Measurements from ENCODE around the gene TESK2. TPM values are rescaled to one million over a fixed set of nuclear protein-coding genes. Genes with fewer than 3 reads are reported as not detected.
A peak's percentile ranks its signal among the peaks of the same experiment; 100 is the strongest.
"Not testable (repeated sequence)": the region's sequence is repeated elsewhere in the genome, so short reads cannot be mapped to it uniquely, and the experiment has no call there.

The TESK2 gene
- polyA plus RNA-seq, 1 donor from 2014 or later, result 19.2 TPM

DNA sequence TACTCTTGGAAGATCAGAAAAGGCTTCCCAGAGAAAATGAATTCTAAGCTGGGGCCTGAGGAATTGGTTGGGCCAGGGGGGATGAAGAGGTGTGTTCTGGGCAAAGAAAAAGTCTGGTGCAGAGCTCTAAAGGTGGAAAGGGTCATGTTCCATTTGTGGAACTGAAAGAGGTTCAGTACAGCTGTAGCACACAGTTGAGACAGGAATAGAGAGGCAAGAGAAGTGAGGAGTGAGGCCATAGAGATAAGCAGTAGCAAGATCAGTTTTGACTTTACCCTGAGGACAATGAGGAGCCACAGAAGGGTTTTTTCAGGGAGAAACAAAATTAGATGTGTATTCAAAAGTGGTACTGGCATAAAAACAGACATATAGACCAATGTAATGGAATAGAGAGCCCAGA lies 120.4 kb downstream of the TESK2 start:
- no peak overlapping the region for H3K4me3 Mint-ChIP-seq
- H3K4me1 Mint-ChIP-seq, result peaks cover 32 to 35% (median 33%) of the 10 kb centered on the region in 3 donors
- H3K27ac Mint-ChIP-seq, result peak overlapping the region in 1 of 3 donors; percentile 81
- H3K36me3 Mint-ChIP-seq, result no peaks in the 10 kb centered on the region
- H3K27me3 Mint-ChIP-seq, result no peaks in the 10 kb centered on the region
- no peaks in the 10 kb centered on the region for H3K9me3 Mint-ChIP-seq

DNA sequence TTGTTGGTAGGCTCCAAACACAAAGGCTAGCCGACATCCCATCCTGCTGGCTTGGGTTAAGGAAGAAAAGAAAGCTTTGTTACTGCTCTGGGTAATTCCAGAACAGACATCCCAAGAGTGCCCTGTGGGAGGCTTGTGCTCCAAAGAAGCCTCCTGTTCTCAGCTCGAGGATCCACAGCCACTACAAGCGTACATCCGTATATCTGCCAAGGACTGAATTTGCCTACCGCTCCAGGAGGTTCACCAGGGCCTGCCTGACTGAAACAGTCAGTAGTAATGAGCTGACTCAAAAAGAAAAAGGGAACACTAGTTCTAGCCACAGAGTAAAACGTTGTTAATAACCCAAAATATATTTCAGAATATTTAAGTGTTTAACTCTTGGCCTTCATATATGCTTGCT lies 125.9 kb downstream of the TESK2 start:
- Mint-ChIP-seq H3K27me3 (no peaks in the 10 kb centered on the region), H3K27ac (peak overlapping the region; percentile 13 to 85 (median 57)), H3K4me3 (no peak overlapping the region), H3K4me1 (peaks cover 11 to 25% (median 19%) of the 10 kb centered on the region in 3 donors), H3K36me3 (no peaks in the 10 kb centered on the region), H3K9me3 (no peaks in the 10 kb centered on the region)

DNA sequence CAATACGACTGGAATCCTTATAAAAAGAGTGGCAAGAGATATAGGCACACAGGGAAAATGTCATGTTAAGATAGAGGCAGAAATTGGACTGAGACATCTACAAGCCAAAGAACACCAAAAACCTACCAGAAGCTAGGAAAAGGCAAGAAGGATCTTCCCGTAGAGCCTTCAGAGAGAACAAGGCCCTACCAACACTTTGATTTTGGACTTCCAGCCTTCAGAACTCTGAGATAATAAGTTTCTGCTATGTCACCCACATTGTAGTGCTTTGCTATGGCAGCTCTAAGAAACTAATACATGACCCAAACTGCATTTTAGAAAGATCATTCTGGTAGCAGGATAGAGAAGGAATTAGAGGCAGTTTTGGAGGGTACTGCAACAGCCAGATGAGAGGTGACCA lies 126.7 kb downstream of the TESK2 start:
- Mint-ChIP-seq H3K36me3 (no peaks in the 10 kb centered on the region), H3K27ac (peak overlapping the region in 1 of 3 donors; percentile 53), H3K9me3 (no peaks in the 10 kb centered on the region), H3K4me3 (no peak overlapping the region), H3K27me3 (no peaks in the 10 kb centered on the region), H3K4me1 (peaks cover 14 to 29% (median 24%) of the 10 kb centered on the region in 3 donors)

DNA sequence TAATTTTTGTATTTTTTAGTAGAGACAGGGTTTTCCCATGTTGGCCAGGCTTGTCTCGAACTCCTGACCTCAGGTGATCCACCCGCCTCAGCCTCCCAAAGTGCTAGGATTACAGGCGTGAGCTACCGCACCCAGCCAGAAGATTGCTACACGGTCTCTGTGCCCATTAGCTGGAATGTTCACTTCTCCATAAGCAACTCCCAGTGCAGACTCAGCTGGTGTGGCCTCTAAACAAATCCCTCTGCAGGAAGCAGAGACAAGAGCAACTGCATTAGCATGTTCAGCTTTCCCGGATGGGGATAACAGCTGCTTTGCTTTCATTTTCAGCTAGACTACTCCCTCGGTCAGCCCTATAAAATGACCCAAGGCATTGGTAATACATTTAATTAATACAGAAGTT lies 130.0 kb downstream of the TESK2 start:
- not testable (repeated sequence) for H3K27me3 Mint-ChIP-seq, H3K36me3 Mint-ChIP-seq, H3K9me3 Mint-ChIP-seq, H3K27ac Mint-ChIP-seq
- peaks cover 14 to 31% (median 24%) of the 10 kb centered on the region in 3 donors for H3K4me1 Mint-ChIP-seq
- H3K4me3 Mint-ChIP-seq, result peak overlapping the region in 2 of 4 donors; percentile 37 to 47

DNA sequence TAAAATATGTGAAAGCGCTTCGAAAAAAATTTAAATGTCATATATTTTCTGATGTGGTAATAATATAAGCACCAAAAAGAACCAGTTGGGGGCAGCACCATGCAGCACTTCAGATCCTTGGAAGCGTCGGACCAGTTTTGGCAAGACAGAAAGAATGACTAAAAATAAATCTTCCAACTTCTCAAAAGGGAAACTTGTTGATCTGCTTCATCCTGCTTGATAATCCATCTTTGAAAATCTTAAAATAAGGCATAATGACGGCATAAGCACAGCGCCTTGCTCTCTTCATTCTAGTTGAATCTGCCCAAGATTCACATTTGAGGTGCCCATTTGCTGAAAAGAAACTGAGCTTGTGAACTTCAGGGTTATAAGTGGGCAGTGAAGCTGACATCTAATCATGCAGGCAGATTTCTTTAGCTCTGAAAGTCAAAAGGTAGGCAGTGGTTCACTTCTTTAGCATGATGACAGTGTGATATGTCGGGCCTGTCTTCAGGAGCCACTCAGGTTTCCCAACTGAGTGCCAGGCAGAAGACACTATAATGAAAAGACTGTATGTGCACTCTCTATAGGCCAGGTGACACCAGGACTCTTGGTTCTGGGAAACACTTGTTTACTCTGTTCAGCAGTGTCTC lies 131.0 kb downstream of the TESK2 start:
- Mint-ChIP-seq H3K4me3 (peak overlapping the region in 2 of 4 donors; percentile 38 to 55), H3K27me3 (no peaks in the 10 kb centered on the region), H3K36me3 (peaks cover 3% of the 10 kb centered on the region), H3K27ac (peak overlapping the region in 2 of 3 donors; percentile 21 to 48), H3K9me3 (no peaks in the 10 kb centered on the region), H3K4me1 (peaks cover 12 to 32% (median 24%) of the 10 kb centered on the region in 3 donors)

GRCh38 chr1:45356186-45356585 lies 134.8 kb downstream of the TESK2 start:
- H3K9me3 Mint-ChIP-seq, result no peaks in the 10 kb centered on the region

DNA sequence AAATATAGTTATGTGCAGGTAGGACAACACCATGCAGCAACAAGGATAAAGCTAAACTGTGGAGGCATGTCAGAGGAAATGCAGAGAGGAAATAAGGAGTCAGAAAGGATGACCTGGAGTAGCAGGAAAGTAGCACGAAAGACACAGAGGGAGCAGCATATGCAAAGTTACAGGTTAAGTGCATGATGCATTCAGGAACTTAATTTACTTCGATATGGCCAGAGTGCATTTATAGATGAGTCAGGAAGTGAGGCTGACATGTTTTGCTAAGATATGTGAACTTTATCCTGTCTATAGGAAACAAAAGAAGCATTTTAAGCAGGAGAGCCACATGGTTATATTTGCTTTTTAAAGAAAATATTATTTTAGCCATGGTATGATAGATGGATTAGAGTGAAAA lies 135.3 kb downstream of the TESK2 start:
- H3K27me3 Mint-ChIP-seq, result no peaks in the 10 kb centered on the region
- peaks cover 6 to 15% (median 9%) of the 10 kb centered on the region in 3 donors for H3K4me1 Mint-ChIP-seq
- peaks cover 4% of the 10 kb centered on the region for H3K36me3 Mint-ChIP-seq
- no peak overlapping the region for H3K4me3 Mint-ChIP-seq
- H3K27ac Mint-ChIP-seq, result no peak overlapping the region
- H3K9me3 Mint-ChIP-seq, result no peaks in the 10 kb centered on the region

More at GRCh38 chr1:45356186-45356585, 134.8 kb downstream of the TESK2 start:
- Mint-ChIP-seq H3K4me3 (peak overlapping the region in 1 of 4 donors; percentile 44), H3K36me3 (peaks cover 4% of the 10 kb centered on the region), H3K27ac (no peak overlapping the region), H3K27me3 (no peaks in the 10 kb centered on the region), H3K4me1 (peaks cover 6 to 17% (median 10%) of the 10 kb centered on the region in 3 donors)

- H3K4me3 Mint-ChIP-seq, result no peak overlapping the region
- no peaks in the 10 kb centered on the region for H3K27me3 Mint-ChIP-seq
- no peaks in the 10 kb centered on the region for H3K9me3 Mint-ChIP-seq
- H3K27ac Mint-ChIP-seq, result no peak overlapping the region
- peaks cover 1 to 6% (median 3%) of the 10 kb centered on the region in 3 donors for H3K4me1 Mint-ChIP-seq
- H3K36me3 Mint-ChIP-seq, result peaks cover 4% of the 10 kb centered on the region
Observed at GRCh38 chr1:45354838-45355237, 136.1 kb downstream of the TESK2 start.

DNA sequence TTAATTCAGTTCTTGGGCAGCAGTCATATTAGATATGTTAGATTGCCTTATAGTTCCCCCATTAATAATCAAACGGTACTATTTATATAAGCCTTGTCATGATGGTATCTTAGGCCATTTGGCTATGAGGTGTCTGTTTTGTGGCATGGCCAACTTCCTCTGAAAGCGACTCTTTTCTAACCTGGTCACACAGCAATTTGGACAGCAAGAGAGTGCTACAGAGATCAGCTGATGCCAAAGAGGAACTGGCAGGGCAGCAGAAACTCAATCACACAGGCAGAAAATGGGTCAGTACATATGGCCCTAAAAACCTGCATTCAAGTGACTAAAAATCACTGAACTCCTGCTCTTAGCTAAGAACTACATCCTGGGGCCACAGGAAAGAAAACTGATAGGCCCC lies 137.3 kb downstream of the TESK2 start:
- Mint-ChIP-seq H3K9me3 (no peaks in the 10 kb centered on the region), H3K4me1 (peaks cover 0 to 5% (median 0%) of the 10 kb centered on the region in 3 donors), H3K27me3 (no peaks in the 10 kb centered on the region), H3K4me3 (no peak overlapping the region), H3K27ac (no peak overlapping the region), H3K36me3 (peaks cover 4% of the 10 kb centered on the region)

DNA sequence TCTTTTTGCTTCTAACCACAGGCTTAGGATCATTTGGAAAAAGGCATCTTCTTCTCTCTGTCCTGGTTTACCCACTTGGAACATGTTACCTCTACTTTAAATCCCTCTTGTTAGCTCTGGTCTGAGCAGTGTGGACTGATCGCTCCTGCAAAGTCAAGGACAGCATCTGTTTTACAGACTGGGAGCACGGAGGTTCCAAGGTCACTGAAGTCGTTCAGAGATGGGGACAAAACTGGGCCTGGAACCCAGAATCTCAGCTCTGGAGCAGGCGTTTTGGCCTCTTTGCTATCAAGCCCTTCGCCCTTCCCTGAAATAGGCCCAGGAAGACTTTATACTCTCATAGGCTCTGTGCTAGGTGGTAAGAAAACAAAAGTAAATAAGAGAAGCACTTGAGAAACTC lies 139.5 kb downstream of the TESK2 start:
- H3K36me3 Mint-ChIP-seq, result peaks cover 4% of the 10 kb centered on the region
- peaks cover 0 to 3% (median 0%) of the 10 kb centered on the region in 3 donors for H3K4me1 Mint-ChIP-seq
- no peak overlapping the region for H3K27ac Mint-ChIP-seq
- H3K4me3 Mint-ChIP-seq, result no peak overlapping the region
- H3K9me3 Mint-ChIP-seq, result no peaks in the 10 kb centered on the region
- no peaks in the 10 kb centered on the region for H3K27me3 Mint-ChIP-seq

- no peaks in the 10 kb centered on the region for H3K27me3 Mint-ChIP-seq
- peak overlapping the region in 1 of 3 donors; percentile 32 for H3K27ac Mint-ChIP-seq
- no peaks in the 10 kb centered on the region for H3K36me3 Mint-ChIP-seq
- no peaks in the 10 kb centered on the region for H3K9me3 Mint-ChIP-seq
- no peaks in the 10 kb centered on the region for H3K4me1 Mint-ChIP-seq
- H3K4me3 Mint-ChIP-seq, result no peak overlapping the region
Observed at GRCh38 chr1:45348966-45349677, 141.8 kb downstream of the TESK2 start.

DNA sequence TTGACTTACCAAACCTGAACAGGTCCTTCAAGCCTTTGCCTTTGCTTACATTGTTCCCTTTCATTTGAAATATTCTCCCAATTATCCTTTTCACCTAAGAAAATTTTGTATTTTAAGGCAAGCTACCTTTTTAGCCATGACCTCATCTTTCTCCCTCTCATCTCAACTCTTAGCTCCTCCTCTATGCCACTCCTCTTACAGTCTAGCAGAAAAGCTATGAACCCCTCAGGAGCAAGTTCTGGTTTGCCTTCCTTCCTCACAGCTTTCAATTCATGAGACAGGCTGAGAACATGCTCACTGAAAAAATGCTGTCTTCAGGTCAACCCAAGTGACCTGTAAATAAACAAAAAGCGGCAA lies 142.4 kb downstream of the TESK2 start:
- H3K9me3 Mint-ChIP-seq, result no peaks in the 10 kb centered on the region
- no peaks in the 10 kb centered on the region for H3K36me3 Mint-ChIP-seq
- no peak overlapping the region for H3K4me3 Mint-ChIP-seq
- H3K4me1 Mint-ChIP-seq, result no peaks in the 10 kb centered on the region
- H3K27ac Mint-ChIP-seq, result no peak overlapping the region
- no peaks in the 10 kb centered on the region for H3K27me3 Mint-ChIP-seq

GRCh38 chr1:45348020-45348419 lies 142.9 kb downstream of the TESK2 start:
- Mint-ChIP-seq H3K4me1 (no peaks in the 10 kb centered on the region), H3K9me3 (no peaks in the 10 kb centered on the region), H3K4me3 (peak overlapping the region in 1 of 4 donors; percentile 26), H3K27me3 (no peaks in the 10 kb centered on the region), H3K36me3 (no peaks in the 10 kb centered on the region), H3K27ac (peak overlapping the region in 1 of 3 donors; percentile 59)

- Mint-ChIP-seq H3K9me3 (no peaks in the 10 kb centered on the region), H3K36me3 (no peaks in the 10 kb centered on the region), H3K4me3 (no peak overlapping the region), H3K4me1 (peaks cover 0 to 9% (median 0%) of the 10 kb centered on the region in 3 donors), H3K27me3 (no peaks in the 10 kb centered on the region), H3K27ac (peak overlapping the region in 2 of 3 donors; percentile 39 to 83)
Observed at GRCh38 chr1:45346473-45346872, 144.5 kb downstream of the TESK2 start.

GRCh38 chr1:45345014-45345413 lies 145.9 kb downstream of the TESK2 start:
- Mint-ChIP-seq H3K4me3 (peak overlapping the region in 2 of 4 donors; percentile 57 to 58), H3K27ac (peak overlapping the region in 2 of 3 donors; percentile 43 to 59)

More at GRCh38 chr1:45345014-45345413, 145.9 kb downstream of the TESK2 start:
- no peaks in the 10 kb centered on the region for H3K27me3 Mint-ChIP-seq
- peaks cover 5 to 18% (median 6%) of the 10 kb centered on the region in 3 donors for H3K4me1 Mint-ChIP-seq
- no peaks in the 10 kb centered on the region for H3K36me3 Mint-ChIP-seq
- no peaks in the 10 kb centered on the region for H3K9me3 Mint-ChIP-seq

All from IgD-negative memory B cell (primary cell).